OCI-LY3 (cell line): ENCODE measurements around the gene HHIP.

ENCODE experiments used
- CTCF ChIP-seq: fragments of 200-600, 300-600 bp; sonication (generic); IDR thresholded peaks from 2 replicates; pipeline ENCODE4 v1.5.1; 2014; ENCODE audit warnings: antibody characterized with exemption, low read length, low read depth
- EZH2phosphoT487 ChIP-seq: fragments of 200-600 bp; shearing (Covaris generic); IDR thresholded peaks from 2 replicates; pipeline ENCODE4 v1.6.1; 2018; ENCODE audit warnings: antibody characterized with exemption, mixed run types, low read depth

GRCh38 chr4:144716778-144717177 lies 70.8 kb downstream of the HHIP start:
- no peak for TF ChIP-seq CTCF
- no peak for TF ChIP-seq EZH2phosphoT487
